ENCODE data around the gene RHBDL1. TPM values are rescaled to one million over a fixed set of nuclear protein-coding genes. Genes with fewer than 3 reads are reported as not detected.

RHBDL1 gene
- total and polyA plus RNA-seq, 4 donors, result 0.91 to 5.4 (median 1.6) TPM

GRCh38 chr16:629833-630248, 45.6 kb upstream of the RHBDL1 start:
- peak overlapping the region in 1 of 2 donors; percentile 21 for H3K27ac ChIP-seq (ENCODE audit: low read depth in 1 of 2, low read length in 1 of 2)
- WGBS, 2 donors, result 55 to 66% methylated on average over 10 to 11 of the region's 11 CpGs
- no peak overlapping the region for H3K4me3 ChIP-seq
- no peaks in the 10 kb centered on the region for H3K27me3 ChIP-seq (ENCODE audit: control insufficient read depth in 3 of 3, insufficient read depth in 3 of 3, low read length in 2 of 3)
- H3K9me3 ChIP-seq (ENCODE audit: control insufficient read depth in 4 of 4, insufficient read depth in 3 of 4, low read length in 3 of 4), result no peaks in the 10 kb centered on the region
- H3K9ac ChIP-seq (ENCODE audit: insufficient read depth in 1 of 2, low read length in 2 of 2), result no peak overlapping the region
- ATAC-seq (ENCODE audit: insufficient read depth, low FRiP score) (no peak), DNase-seq (peak in 1 of 3 donors; percentile 22)
- H3K36me3 ChIP-seq (ENCODE audit: control insufficient read depth in 4 of 4, insufficient read depth in 4 of 4, low read length in 4 of 4), result peaks cover 0 to 52% (median 5%) of the 10 kb centered on the region in 4 donors
- peaks cover 0 to 21% (median 14%) of the 10 kb centered on the region in 5 donors for H3K4me1 ChIP-seq (ENCODE audit: control insufficient read depth in 5 of 5, insufficient read depth in 5 of 5, low read length in 5 of 5)
- no peak for TF ChIP-seq CTCF (IDR thresholded peaks at IDR 0.05; ENCODE audit: control extremely low read depth, extremely low read depth)

- 50% methylated on average over 28 to 29 of the region's 29 CpGs for WGBS, 2 donors
- Histone ChIP-seq H3K4me1 (ENCODE audit: control insufficient read depth in 5 of 5, insufficient read depth in 5 of 5, low read length in 5 of 5) (peaks cover 0 to 26% (median 14%) of the 10 kb centered on the region in 5 donors), H3K27ac (ENCODE audit: low read depth in 1 of 2, low read length in 1 of 2) (peak overlapping the region in 1 of 2 donors; percentile 21), H3K27me3 (ENCODE audit: control insufficient read depth in 3 of 3, insufficient read depth in 3 of 3, low read length in 2 of 3) (no peaks in the 10 kb centered on the region), H3K4me3 (no peak overlapping the region), H3K36me3 (ENCODE audit: control insufficient read depth in 4 of 4, insufficient read depth in 4 of 4, low read length in 4 of 4) (peaks cover 0 to 52% (median 5%) of the 10 kb centered on the region in 4 donors), H3K9ac (ENCODE audit: insufficient read depth in 1 of 2, low read length in 2 of 2) (no peak overlapping the region), H3K9me3 (ENCODE audit: control insufficient read depth in 4 of 4, insufficient read depth in 3 of 4, low read length in 3 of 4) (no peaks in the 10 kb centered on the region)
- TF ChIP-seq CTCF (IDR thresholded peaks at IDR 0.05; ENCODE audit: control extremely low read depth, extremely low read depth), result no peak
- no peak for DNase-seq
- ATAC-seq (ENCODE audit: insufficient read depth, low FRiP score), result no peak
Measured at GRCh38 chr16:630249-630814, 45.1 kb upstream of the RHBDL1 start.

- ATAC-seq (ENCODE audit: insufficient read depth, low FRiP score) (no peak), DNase-seq (peak in 2 of 3 donors; percentile 32 to 54)
- H3K9ac ChIP-seq (ENCODE audit: insufficient read depth in 1 of 2, low read length in 2 of 2), result no peak within 1 kb of the TSS
- peaks cover 0 to 46% (median 3%) of the 10 kb centered on the region in 4 donors for H3K36me3 ChIP-seq (ENCODE audit: control insufficient read depth in 4 of 4, insufficient read depth in 4 of 4, low read length in 4 of 4)
- H3K9me3 ChIP-seq (ENCODE audit: control insufficient read depth in 4 of 4, insufficient read depth in 3 of 4, low read length in 3 of 4), result no peaks in the 10 kb centered on the region
- no peaks in the 10 kb centered on the region for H3K27me3 ChIP-seq (ENCODE audit: control insufficient read depth in 3 of 3, insufficient read depth in 3 of 3, low read length in 2 of 3)
- H3K27ac ChIP-seq (ENCODE audit: low read depth in 1 of 2, low read length in 1 of 2), result peak within 1 kb of the TSS in 1 of 2 donors; percentile 21
- no peak for TF ChIP-seq CTCF (IDR thresholded peaks at IDR 0.05; ENCODE audit: control extremely low read depth, extremely low read depth)
- WGBS, 2 donors, result 6 to 7% methylated on average over 16 to 23 of the region's 23 CpGs
- H3K4me1 ChIP-seq (ENCODE audit: control insufficient read depth in 5 of 5, insufficient read depth in 5 of 5, low read length in 5 of 5), result peaks cover 0 to 31% (median 14%) of the 10 kb centered on the region in 5 donors
- no peak within 1 kb of the TSS for H3K4me3 ChIP-seq
Measured at GRCh38 chr16:630815-631405, 44.6 kb upstream of the RHBDL1 start, which contains the start of gene WFIKKN1. Gene WFIKKN1 (plus strand): TSS chr16:630985. CDS start chr16:631254, 269 bp downstream.

Data from lung (tissue), 12 donors.